Measurements from ENCODE around the gene SSBP4.

The SSBP4 gene

GRCh38 chr19:18421371-18421959 is 2.3 kb downstream of the SSBP4 start:
- no peak for DNase-seq (ENCODE audit: low read depth, low spot score)
- Histone ChIP-seq H3K36me3 (ENCODE audit: control insufficient read depth, insufficient read depth, low read length) (no peaks in the 10 kb centered on the region), H3K27ac (ENCODE audit: low read length) (no peak overlapping the region), H3K4me1 (ENCODE audit: control insufficient read depth, insufficient read depth, low read length) (peaks cover 11% of the 10 kb centered on the region), H3K4me3 (ENCODE audit: low read length) (no peak overlapping the region), H3K9me3 (ENCODE audit: control insufficient read depth, insufficient read depth, low read length) (no peaks in the 10 kb centered on the region), H3K27me3 (ENCODE audit: control insufficient read depth, insufficient read depth, low read length) (peaks cover 2% of the 10 kb centered on the region; the same call in 1 of the 2 replicates)
- no CpG with 5 or more reads among the region's 12 CpGs for WGBS (ENCODE audit: insufficient coverage, insufficient read length)

DNA sequence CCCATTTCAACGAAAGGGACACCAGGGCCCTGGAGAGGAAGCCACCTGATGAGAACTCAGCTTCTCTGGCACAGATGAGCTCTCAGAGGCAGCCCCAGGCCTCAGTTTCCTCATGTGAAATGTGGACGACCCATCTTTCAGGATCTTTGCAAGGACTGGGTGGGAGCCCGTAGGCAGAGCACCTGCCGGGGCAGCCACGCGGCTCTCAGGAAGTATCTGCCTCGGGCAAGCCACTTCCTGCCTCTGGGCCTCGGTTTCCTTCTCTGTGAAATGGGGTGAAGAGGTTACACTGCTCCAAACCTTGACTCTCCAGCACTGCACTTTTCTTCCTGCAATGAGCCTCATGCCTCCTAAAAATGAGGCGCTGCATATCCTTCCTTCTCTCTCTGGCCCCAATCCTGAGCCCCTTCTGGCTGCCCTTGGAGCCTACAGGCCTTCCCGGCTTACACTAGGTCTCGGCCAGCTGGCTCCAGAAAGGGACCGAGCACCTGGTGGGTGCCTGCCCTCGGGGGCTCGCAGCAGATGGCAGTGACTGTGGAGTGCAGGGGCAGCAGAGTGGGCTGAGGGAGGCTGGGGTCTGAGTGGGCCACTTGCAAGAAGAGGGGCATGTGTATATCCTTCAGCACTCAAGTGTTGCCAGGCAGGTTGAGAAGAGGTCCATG is 3.5 kb downstream of the SSBP4 start:
- WGBS (ENCODE audit: insufficient coverage, insufficient read length) = no CpG with 5 or more reads among the region's 14 CpGs
- H3K4me1 ChIP-seq (ENCODE audit: control insufficient read depth, insufficient read depth, low read length) = peaks cover 11% of the 10 kb centered on the region
- peaks cover 2% of the 10 kb centered on the region; the same call in 1 of the 2 replicates for H3K27me3 ChIP-seq (ENCODE audit: control insufficient read depth, insufficient read depth, low read length)
- no peak overlapping the region for H3K27ac ChIP-seq (ENCODE audit: low read length)
- H3K36me3 ChIP-seq (ENCODE audit: control insufficient read depth, insufficient read depth, low read length) = no peaks in the 10 kb centered on the region
- DNase-seq (ENCODE audit: low read depth, low spot score) = no peak
- H3K4me3 ChIP-seq (ENCODE audit: low read length) = no peak overlapping the region
- H3K9me3 ChIP-seq (ENCODE audit: control insufficient read depth, insufficient read depth, low read length) = no peaks in the 10 kb centered on the region

GRCh38 chr19:18423258-18424020 is 4.2 kb downstream of the SSBP4 start:
- Histone ChIP-seq H3K36me3 (ENCODE audit: control insufficient read depth, insufficient read depth, low read length) (no peaks in the 10 kb centered on the region), H3K27me3 (ENCODE audit: control insufficient read depth, insufficient read depth, low read length) (peaks cover 2% of the 10 kb centered on the region; the same call in 1 of the 2 replicates), H3K27ac (ENCODE audit: low read length) (no peak overlapping the region), H3K4me3 (ENCODE audit: low read length) (no peak overlapping the region), H3K9me3 (ENCODE audit: control insufficient read depth, insufficient read depth, low read length) (no peaks in the 10 kb centered on the region), H3K4me1 (ENCODE audit: control insufficient read depth, insufficient read depth, low read length) (peaks cover 7% of the 10 kb centered on the region)
- no CpG with 5 or more reads among the region's 21 CpGs for WGBS (ENCODE audit: insufficient coverage, insufficient read length)
- DNase-seq (ENCODE audit: low read depth, low spot score) = no peak

DNA sequence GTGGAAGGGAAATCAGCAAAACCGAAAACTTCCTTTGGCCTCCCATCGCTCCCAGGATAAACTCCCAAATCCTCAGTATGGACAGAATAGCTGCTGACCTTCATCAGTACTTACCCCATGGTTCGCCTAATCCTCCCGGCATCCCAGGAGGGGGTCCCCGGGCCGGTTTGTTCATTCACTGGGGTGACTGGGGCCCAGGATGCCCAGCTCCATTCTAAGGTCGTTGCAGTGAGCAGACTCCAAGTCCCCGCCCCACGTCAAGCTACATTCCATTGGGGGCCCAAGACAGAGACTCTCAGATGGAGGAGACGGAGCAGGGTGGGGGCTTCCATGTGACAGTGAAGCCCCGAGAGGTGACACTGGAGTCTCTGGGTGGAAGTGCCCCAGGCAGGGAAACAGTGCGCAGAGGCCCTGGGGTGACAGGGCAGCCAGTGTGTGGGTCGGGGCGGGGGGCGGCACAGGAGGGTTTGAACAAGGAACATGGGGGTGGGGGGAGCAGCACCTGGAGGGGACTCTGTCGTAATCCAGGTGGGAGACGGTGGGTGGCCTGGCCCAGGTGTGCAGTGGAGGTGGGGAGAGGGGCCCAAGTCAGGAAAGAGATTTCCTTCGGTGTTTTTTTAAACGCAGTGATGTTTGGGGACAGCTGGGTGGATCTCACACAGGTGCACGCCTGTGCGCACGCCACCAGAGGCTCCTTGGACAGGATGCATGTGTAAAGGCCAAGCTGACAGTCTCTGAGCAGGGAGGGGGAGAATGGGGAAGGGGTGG is 5.1 kb downstream of the SSBP4 start:
- WGBS (ENCODE audit: insufficient coverage, insufficient read length) = no CpG with 5 or more reads among the region's 22 CpGs
- DNase-seq (ENCODE audit: low read depth, low spot score) = no peak
- H3K4me3 ChIP-seq (ENCODE audit: low read length) = no peak overlapping the region
- no peak overlapping the region for H3K27ac ChIP-seq (ENCODE audit: low read length)
- no peaks in the 10 kb centered on the region for H3K27me3 ChIP-seq (ENCODE audit: control insufficient read depth, insufficient read depth, low read length)
- no peaks in the 10 kb centered on the region for H3K9me3 ChIP-seq (ENCODE audit: control insufficient read depth, insufficient read depth, low read length)
- peaks cover 2% of the 10 kb centered on the region for H3K4me1 ChIP-seq (ENCODE audit: control insufficient read depth, insufficient read depth, low read length)
- no peaks in the 10 kb centered on the region for H3K36me3 ChIP-seq (ENCODE audit: control insufficient read depth, insufficient read depth, low read length)

- H3K9me3 ChIP-seq (ENCODE audit: control insufficient read depth, insufficient read depth, low read length) = no peaks in the 10 kb centered on the region
- no peak overlapping the region for H3K27ac ChIP-seq (ENCODE audit: low read length)
- WGBS (ENCODE audit: insufficient coverage, insufficient read length) = no CpG with 5 or more reads among the region's 17 CpGs
- no peak overlapping the region for H3K4me3 ChIP-seq (ENCODE audit: low read length)
- no peak for DNase-seq (ENCODE audit: low read depth, low spot score)
- H3K27me3 ChIP-seq (ENCODE audit: control insufficient read depth, insufficient read depth, low read length) = no peaks in the 10 kb centered on the region
- peaks cover 5% of the 10 kb centered on the region for H3K4me1 ChIP-seq (ENCODE audit: control insufficient read depth, insufficient read depth, low read length)
- H3K36me3 ChIP-seq (ENCODE audit: control insufficient read depth, insufficient read depth, low read length) = no peaks in the 10 kb centered on the region
These were observed 5.8 kb downstream of the SSBP4 start for GRCh38 chr19:18424890-18425514.

- H3K4me3 ChIP-seq (ENCODE audit: low read length) = no peak overlapping the region
- peaks cover 6% of the 10 kb centered on the region for H3K4me1 ChIP-seq (ENCODE audit: control insufficient read depth, insufficient read depth, low read length)
These were observed 6.6 kb downstream of the SSBP4 start for GRCh38 chr19:18425515-18426415.

GRCh38 chr19:18426416-18426767 is 7.2 kb downstream of the SSBP4 start:
- H3K4me3 ChIP-seq (ENCODE audit: low read length) = no peak overlapping the region
- H3K36me3 ChIP-seq (ENCODE audit: control insufficient read depth, insufficient read depth, low read length) = no peaks in the 10 kb centered on the region; the same call in 1 of the 2 replicates
- WGBS (ENCODE audit: insufficient coverage, insufficient read length) = no CpG with 5 or more reads among the region's 8 CpGs
- H3K27ac ChIP-seq (ENCODE audit: low read length) = no peak overlapping the region
- H3K27me3 ChIP-seq (ENCODE audit: control insufficient read depth, insufficient read depth, low read length) = no peaks in the 10 kb centered on the region
- peaks cover 9% of the 10 kb centered on the region for H3K4me1 ChIP-seq (ENCODE audit: control insufficient read depth, insufficient read depth, low read length)
- DNase-seq (ENCODE audit: low read depth, low spot score) = no peak
- no peaks in the 10 kb centered on the region for H3K9me3 ChIP-seq (ENCODE audit: control insufficient read depth, insufficient read depth, low read length)

More at GRCh38 chr19:18425515-18426415, 6.6 kb downstream of the SSBP4 start:
- Histone ChIP-seq H3K36me3 (ENCODE audit: control insufficient read depth, insufficient read depth, low read length) (no peaks in the 10 kb centered on the region; the same call in 1 of the 2 replicates), H3K27me3 (ENCODE audit: control insufficient read depth, insufficient read depth, low read length) (no peaks in the 10 kb centered on the region), H3K27ac (ENCODE audit: low read length) (no peak overlapping the region), H3K9me3 (ENCODE audit: control insufficient read depth, insufficient read depth, low read length) (no peaks in the 10 kb centered on the region)
- WGBS (ENCODE audit: insufficient coverage, insufficient read length) = no CpG with 5 or more reads among the region's 18 CpGs
- no peak for DNase-seq (ENCODE audit: low read depth, low spot score)

DNA sequence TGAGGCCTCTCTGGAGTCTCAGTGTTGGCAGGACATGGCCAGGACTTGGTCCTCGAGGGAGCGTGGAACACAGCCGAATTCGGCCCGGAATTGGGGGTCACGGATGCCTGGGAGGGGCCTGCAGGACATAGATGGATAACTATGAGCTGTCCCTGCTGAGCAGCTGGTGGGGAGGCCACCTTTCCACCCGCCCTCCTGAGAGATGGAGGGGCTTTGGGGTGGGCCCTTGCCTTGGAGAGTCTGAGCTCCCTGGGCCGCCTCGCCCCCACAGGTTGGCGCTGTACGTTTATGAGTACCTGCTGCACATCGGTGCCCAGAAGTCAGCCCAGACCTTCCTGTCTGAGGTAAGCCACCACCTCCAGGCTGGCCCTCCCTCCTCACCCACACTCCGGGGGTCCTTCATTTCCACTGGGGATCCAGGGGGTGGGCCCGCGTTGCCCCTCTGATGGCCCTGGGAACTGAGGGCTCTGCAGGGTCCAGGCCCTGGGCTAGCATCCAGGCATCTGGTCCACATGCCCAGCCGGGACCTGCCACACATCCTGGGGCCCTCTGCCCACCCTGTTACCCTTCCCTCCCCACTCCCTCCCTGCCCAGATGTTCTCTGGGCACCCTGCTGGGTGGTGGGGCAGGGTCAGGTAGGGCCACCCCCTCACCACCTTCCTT is 8.0 kb downstream of the SSBP4 start:
- H3K27ac ChIP-seq (ENCODE audit: low read length) = no peak overlapping the region

DNA sequence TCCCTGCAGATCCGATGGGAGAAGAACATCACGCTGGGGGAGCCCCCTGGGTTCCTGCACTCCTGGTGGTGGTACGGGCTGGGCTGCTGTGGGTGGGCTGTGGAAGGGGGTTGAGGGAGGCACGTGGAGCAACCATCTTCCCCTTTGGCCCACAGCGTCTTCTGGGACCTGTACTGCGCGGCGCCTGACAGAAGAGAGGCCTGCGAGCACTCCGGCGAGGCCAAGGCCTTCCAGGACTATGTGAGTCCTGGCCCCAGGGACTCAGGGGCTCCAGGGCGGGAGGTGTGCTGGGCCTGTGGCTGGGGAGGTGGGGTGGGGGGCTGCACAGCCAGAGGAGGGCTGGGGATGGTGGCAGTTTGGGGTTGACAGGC is 8.5 kb downstream of the SSBP4 start:
- WGBS (ENCODE audit: insufficient coverage, insufficient read length) = no CpG with 5 or more reads among the region's 12 CpGs
- no peaks in the 10 kb centered on the region for H3K9me3 ChIP-seq (ENCODE audit: control insufficient read depth, insufficient read depth, low read length)
- DNase-seq (ENCODE audit: low read depth, low spot score) = no peak
- no peaks in the 10 kb centered on the region; the same call in 1 of the 2 replicates for H3K36me3 ChIP-seq (ENCODE audit: control insufficient read depth, insufficient read depth, low read length)
- H3K4me3 ChIP-seq (ENCODE audit: low read length) = no peak overlapping the region
- peaks cover 12% of the 10 kb centered on the region for H3K4me1 ChIP-seq (ENCODE audit: control insufficient read depth, insufficient read depth, low read length)
- no peak overlapping the region for H3K27ac ChIP-seq (ENCODE audit: low read length)
- H3K27me3 ChIP-seq (ENCODE audit: control insufficient read depth, insufficient read depth, low read length) = no peaks in the 10 kb centered on the region

More for the DNA sequence above, 8.0 kb downstream of the SSBP4 start:
- Histone ChIP-seq H3K9me3 (ENCODE audit: control insufficient read depth, insufficient read depth, low read length) (no peaks in the 10 kb centered on the region), H3K4me1 (ENCODE audit: control insufficient read depth, insufficient read depth, low read length) (peaks cover 11% of the 10 kb centered on the region), H3K4me3 (ENCODE audit: low read length) (no peak overlapping the region), H3K36me3 (ENCODE audit: control insufficient read depth, insufficient read depth, low read length) (no peaks in the 10 kb centered on the region; the same call in 1 of the 2 replicates), H3K27me3 (ENCODE audit: control insufficient read depth, insufficient read depth, low read length) (no peaks in the 10 kb centered on the region)
- no CpG with 5 or more reads among the region's 16 CpGs for WGBS (ENCODE audit: insufficient coverage, insufficient read length)
- no peak for DNase-seq (ENCODE audit: low read depth, low spot score)

Data from iPS DF 6.9 (cell line).